Endothelial cell of umbilical vein (primary cell): ENCODE measurements around the gene SLC38A10. TPM values are rescaled to one million over a fixed set of nuclear protein-coding genes. Genes with fewer than 3 reads are reported as not detected.

Experiments used
- BruUV-seq: library from RNA; stranded (reverse); fragments of 400-500 nt; replicated peaks from 2 replicates; lab custom pipeline; 2021; lab: Mats Ljungman, UMichigan
- CTCF ChIA-PET: fragments of 300-600, 350-600 bp; sonication (Branson Sonifier 250); formaldehyde crosslinking; loops from one replicate; lab custom pipeline; 2021; ENCODE audit warnings: antibody characterized with exemption, inconsistent platforms; lab: Charles Lee
- POLR2A ChIA-PET: fragments of 300-600, 350-600 bp; sonication (Branson Sonifier 250); formaldehyde crosslinking; loops from one replicate; lab custom pipeline; 2021; ENCODE audit warnings: antibody characterized with exemption, inconsistent platforms; lab: Charles Lee
- DNase-seq: peaks from one replicate; pipeline ENCODE4 v3.0.0-alpha.2; 2011; ENCODE audit warnings: low read depth, low spot score
- FAIRE-seq: peaks from 2 replicates; lab custom pipeline; 2011; peaks lifted over from hg19 to GRCh38; lab: Jason Lieb, UNC
- H2AFZ ChIP-seq: 2 replicates; pipeline ENCODE4 v1.6.0; 2012; ENCODE audit warnings: low read depth, low read length, control low read depth, inconsistent platforms
- H3K27ac ChIP-seq: 2 replicates; pipeline ENCODE4 v1.5.1; 2011; ENCODE audit warnings: low read depth, mild to moderate bottlenecking, control low read depth, low read length, moderate library complexity; ENCODE audit not compliant: insufficient read depth
- H3K27me3 ChIP-seq, 2 experiments: 2 replicates each; pipeline versions ENCODE4 v1.6.0 to v1.6.1; 2011; ENCODE audit warnings: low read length in 2 of 2, mixed read lengths in 1 of 2; ENCODE audit not compliant: control insufficient read depth in 2 of 2, insufficient read depth in 2 of 2
- H3K36me3 ChIP-seq, 2 experiments: 2 replicates in 1 of 2; 3 replicates in 1 of 2; pipeline ENCODE4 v1.5.1; 2011; ENCODE audit warnings: low read length in 2 of 2, mild to moderate bottlenecking in 1 of 2, moderate library complexity in 1 of 2; ENCODE audit not compliant: control insufficient read depth in 2 of 2, insufficient read depth in 2 of 2; ENCODE audit errors: extremely low read depth in 1 of 2
- H3K4me1 ChIP-seq: 3 replicates; pipeline ENCODE4 v1.5.1; 2011; ENCODE audit warnings: mild to moderate bottlenecking, low read length; ENCODE audit not compliant: control insufficient read depth, insufficient read depth; ENCODE audit errors: extremely low read depth
- H3K4me2 ChIP-seq: 2 replicates; pipeline ENCODE4 v1.6.1; 2011; ENCODE audit warnings: low read length, control low read depth, mixed read lengths; ENCODE audit not compliant: insufficient read depth
- H3K4me3 ChIP-seq, 3 experiments: fragments of 200-600 bp in 1 of 3; sonication (generic), shearing (Covaris generic) in 1 of 3; replicated peaks in 1 of 3; 2 replicates each; pipeline ENCODE4 v1.5.1; 2011 to 2016; ENCODE audit warnings: control low read depth in 3 of 3, low read length in 3 of 3, mild to moderate bottlenecking in 2 of 3, inconsistent platforms in 1 of 3, low read depth in 1 of 3, moderate library complexity in 1 of 3; ENCODE audit not compliant: insufficient read depth in 1 of 3
- H3K79me2 ChIP-seq: 2 replicates; pipeline ENCODE4 v1.6.0; 2012; ENCODE audit warnings: low read length, inconsistent platforms; ENCODE audit not compliant: control insufficient read depth, insufficient read depth
- H3K9ac ChIP-seq: replicated peaks from 2 replicates; pipeline ENCODE3; 2011; ENCODE audit warnings: low read length, control low read depth; ENCODE audit not compliant: insufficient read depth; ENCODE audit errors: extremely low read depth
- H3K9me1 ChIP-seq: replicated peaks from 3 replicates; pipeline ENCODE4 v1.6.0; 2011; ENCODE audit warnings: mild to moderate bottlenecking, low read length; ENCODE audit not compliant: control insufficient read depth, insufficient read depth; ENCODE audit errors: extremely low read depth
- H3K9me3 ChIP-seq: replicated peaks from 2 replicates; pipeline ENCODE4 v1.5.1; 2012; ENCODE audit warnings: low read length, inconsistent platforms; ENCODE audit not compliant: control insufficient read depth, insufficient read depth
- H4K20me1 ChIP-seq: replicated peaks from 2 replicates; pipeline ENCODE3; 2011; ENCODE audit warnings: mild to moderate bottlenecking, low read length; ENCODE audit not compliant: control insufficient read depth, insufficient read depth; ENCODE audit errors: extremely low read depth
- CTCF ChIP-seq, 2 donors: IDR thresholded peaks; 1 replicate in 1 of 2; 2 replicates in 1 of 2; pipeline ENCODE4 v1.5.1; 2011; ENCODE audit warnings: low read length in 2 of 2, mild to moderate bottlenecking in 2 of 2, moderate library complexity in 2 of 2, control low read depth in 1 of 2, inconsistent platforms in 1 of 2, low read depth in 1 of 2; ENCODE audit not compliant: insufficient read depth in 1 of 2; ENCODE audit errors: extremely low read depth in 1 of 2
- EZH2 ChIP-seq: IDR thresholded peaks from 2 replicates; pipeline ENCODE4 v1.6.1; 2012; ENCODE audit warnings: borderline replicate concordance, low read depth, mild to moderate bottlenecking, moderate library complexity, low read length, inconsistent platforms; ENCODE audit not compliant: severe bottlenecking
- FOS ChIP-seq: IDR thresholded peaks from 2 replicates; pipeline ENCODE4 v1.6.1; 2011; ENCODE audit warnings: mild to moderate bottlenecking, low read length, moderate library complexity, borderline replicate concordance; ENCODE audit not compliant: insufficient read depth
- GATA2 ChIP-seq: IDR thresholded peaks from 2 replicates; pipeline ENCODE4 v1.7.0; 2011; ENCODE audit warnings: low read depth, mild to moderate bottlenecking, moderate library complexity, mixed read lengths, low read length; ENCODE audit not compliant: insufficient read length, insufficient read depth
- JUN ChIP-seq: IDR thresholded peaks from 2 replicates; pipeline ENCODE4 v1.6.1; 2011; ENCODE audit warnings: borderline replicate concordance, low read depth; ENCODE audit not compliant: insufficient read length, insufficient read depth
- MAX ChIP-seq: IDR thresholded peaks from 2 replicates; pipeline ENCODE4 v1.6.1; 2011; ENCODE audit not compliant: insufficient read depth, insufficient read length
- MYC ChIP-seq: IDR thresholded peaks from one replicate; pipeline ENCODE4 v1.6.1; 2011; ENCODE audit warnings: mild to moderate bottlenecking, low read depth, low read length
- POLR2A ChIP-seq: IDR thresholded peaks from 2 replicates; pipeline ENCODE4 v1.6.1; 2012; ENCODE audit warnings: low read depth, mild to moderate bottlenecking, control low read depth, low read length
- POLR2AphosphoS5 ChIP-seq: IDR thresholded peaks from 2 replicates; pipeline ENCODE4 v1.6.1; 2012; ENCODE audit warnings: low read depth, mild to moderate bottlenecking, control low read depth, low read length, moderate library complexity; ENCODE audit not compliant: insufficient read depth
- dilution Hi-C: fragments of 300-500 bp; cut with MboI; formaldehyde crosslinking; loops from one replicate; pipeline ENCODE4 v1.15.0; 2019; ENCODE audit warnings: low sequenced_read_pairs; ENCODE audit not compliant: extremely low pct_ligation_motif_present
- intact Hi-C: fragments of 100-400 bp; cut with micrococcal nuclease; formaldehyde crosslinking; loops from one replicate; pipeline ENCODE4 v1.10.0; 2022
- polyA plus RNA-seq, 4 experiments: library from polyadenylated mRNA; depleted of rRNA in 3 of 4; stranded (reverse) in 3 of 4; unstranded in 1 of 4; fragments of >200 nt; gene quantifications; 2 replicates each; pipeline versions ENCODE4 v1.2.1 to v1.2.3, GENCODE V29; 2011 to 2012; ENCODE audit warnings: missing spikeins in 1 of 4
- total RNA-seq: library from RNA; stranded (reverse); gene quantifications from 2 replicates; pipeline ENCODE4 v1.2.3, GENCODE V29; 2021

Gene SLC38A10
- total and polyA plus RNA-seq, 2 donors (not counting 3 experiments of a cell fraction or from before 2014, with no cell fraction given), result 72.7 to 113 TPM

GRCh38 chr17:81332118-81332834, 37.2 kb upstream of the SLC38A10 start:
- FAIRE-seq, result no peak

More at GRCh38 chr17:81332118-81332834, 37.2 kb upstream of the SLC38A10 start:
- CTCF ChIA-PET, result no interaction called here
- no peaks in the 10 kb centered on the region for H4K20me1 ChIP-seq
- no peaks in the 10 kb centered on the region for H3K9me3 ChIP-seq
- dilution Hi-C loops (no loop called here), intact Hi-C loops (no loop called here)
- BruUV-seq, result no TSS peak
- H3K79me2 ChIP-seq, result no peaks in the 10 kb centered on the region
- no peak for DNase-seq
- peaks cover 9% of the 10 kb centered on the region for H3K4me1 ChIP-seq
- no peak overlapping the region for H3K4me2 ChIP-seq
- H3K4me3 ChIP-seq, result no peak overlapping the region
- H3K36me3 ChIP-seq, result no peaks in the 10 kb centered on the region
- no peak for TF ChIP-seq CTCF (IDR thresholded peaks at IDR 0.05; ENCODE audit: extremely low read depth in 1 of 2, insufficient read depth in 1 of 2, low read depth in 1 of 2, low read length in 2 of 2)
- no peak for TF ChIP-seq POLR2AphosphoS5
- no peak for TF ChIP-seq GATA2
- TF ChIP-seq JUN, result no peak
- no peak for TF ChIP-seq EZH2
- TF ChIP-seq MYC, result no peak
- TF ChIP-seq MAX, result no peak
- no peak for TF ChIP-seq FOS
- no peak for TF ChIP-seq POLR2A
- H3K27me3 ChIP-seq, result no peaks in the 10 kb centered on the region
- no peaks in the 10 kb centered on the region for H3K9me1 ChIP-seq
- H2AFZ ChIP-seq, result no peak overlapping the region
- H3K27ac ChIP-seq, result no peak overlapping the region
- H3K9ac ChIP-seq, result no peak overlapping the region
- POLR2A ChIA-PET, result no interaction called here
